GM19372 (cell line): ENCODE data around the gene AFAP1L2.

ENCODE experiments used
- ATAC-seq: cut with Tn5 transposase; IDR thresholded peaks from one replicate; pipeline ENCODE4 v1.9.1; 2021; ENCODE audit warnings: mild to moderate bottlenecking, low read depth, moderate library complexity; ENCODE audit not compliant: unreplicated experiment

AFAP1L2 gene

DNA sequence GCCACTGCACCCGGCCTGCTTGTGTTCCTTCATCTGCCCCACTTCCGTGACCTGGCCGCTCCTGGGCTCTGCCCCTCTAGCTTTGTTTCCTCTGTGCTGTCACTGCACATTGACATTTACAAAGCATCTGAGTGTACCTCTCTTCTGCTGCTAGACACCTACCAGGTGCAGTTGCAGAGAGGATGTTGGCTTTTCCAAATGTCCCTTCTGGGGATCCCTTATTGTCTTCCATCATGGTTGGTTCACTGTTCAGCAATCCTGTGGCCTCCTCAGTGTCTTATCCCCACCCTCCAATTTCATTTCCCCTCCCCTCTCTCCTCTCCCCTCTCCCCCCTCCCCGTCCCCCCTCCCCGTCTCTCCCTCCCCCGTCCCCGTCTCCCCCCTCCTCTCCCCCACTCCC, 151.4 kb downstream of the AFAP1L2 start:
- ATAC-seq = no peak

DNA sequence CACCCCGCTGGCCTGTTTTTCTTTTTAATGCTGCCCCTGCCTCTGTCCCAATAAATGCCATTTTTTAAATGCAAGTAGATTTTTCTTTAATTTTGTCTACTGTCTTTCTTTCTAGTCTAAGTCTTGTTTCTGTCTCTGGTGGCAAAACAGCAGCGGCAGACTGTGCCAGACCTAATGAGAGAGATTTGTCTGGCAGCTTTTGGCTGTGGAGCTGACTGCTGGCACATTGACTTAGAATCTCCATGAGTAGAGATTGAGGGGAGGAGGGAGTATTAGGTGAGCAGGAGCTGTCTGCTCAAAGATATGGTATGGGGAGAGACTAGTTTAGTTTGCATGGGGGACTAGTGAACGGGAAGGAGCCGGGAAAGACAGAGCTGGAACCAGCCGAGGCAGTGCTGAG, 152.2 kb downstream of the AFAP1L2 start:
- ATAC-seq = no peak

DNA sequence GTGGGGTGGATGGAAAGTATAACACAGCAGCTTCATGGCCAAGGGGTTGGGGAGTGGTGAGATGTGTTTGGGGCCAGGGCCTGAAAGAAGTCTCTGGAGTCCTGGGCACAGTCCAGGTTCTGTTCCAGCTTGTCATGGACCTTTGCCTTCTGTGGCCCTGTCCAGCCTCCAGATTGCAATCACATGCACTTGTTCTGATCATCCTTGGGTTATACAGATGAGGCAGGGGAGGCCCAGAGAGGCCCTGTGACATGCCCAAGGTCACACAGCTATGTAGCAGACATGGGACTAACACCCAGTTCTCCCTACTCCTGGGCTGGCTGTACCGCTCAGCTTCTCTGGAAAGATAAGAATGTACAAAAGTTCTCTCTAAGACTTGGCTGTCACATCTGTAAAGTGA, 153.6 kb downstream of the AFAP1L2 start:
- no peak for ATAC-seq

DNA sequence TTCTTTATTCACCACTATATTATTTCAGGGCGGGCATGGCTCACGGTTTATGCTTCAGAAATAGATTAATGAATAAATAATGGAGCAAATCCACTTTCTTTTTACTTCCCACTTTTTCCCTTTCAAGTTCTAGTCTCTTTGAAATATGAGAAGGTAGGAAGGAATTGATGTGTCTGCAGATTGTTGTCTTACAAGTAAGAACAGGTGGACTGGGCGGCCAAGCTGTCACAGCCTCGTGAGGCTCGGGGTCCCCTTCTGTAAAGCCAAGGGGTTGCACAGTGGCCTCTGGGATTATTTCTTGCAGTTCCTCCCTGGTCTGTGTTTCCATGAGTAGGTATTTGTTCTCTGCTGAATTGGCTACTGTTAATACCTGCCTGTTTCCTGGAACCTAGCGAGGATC, 154.1 kb downstream of the AFAP1L2 start:
- ATAC-seq = no peak

DNA sequence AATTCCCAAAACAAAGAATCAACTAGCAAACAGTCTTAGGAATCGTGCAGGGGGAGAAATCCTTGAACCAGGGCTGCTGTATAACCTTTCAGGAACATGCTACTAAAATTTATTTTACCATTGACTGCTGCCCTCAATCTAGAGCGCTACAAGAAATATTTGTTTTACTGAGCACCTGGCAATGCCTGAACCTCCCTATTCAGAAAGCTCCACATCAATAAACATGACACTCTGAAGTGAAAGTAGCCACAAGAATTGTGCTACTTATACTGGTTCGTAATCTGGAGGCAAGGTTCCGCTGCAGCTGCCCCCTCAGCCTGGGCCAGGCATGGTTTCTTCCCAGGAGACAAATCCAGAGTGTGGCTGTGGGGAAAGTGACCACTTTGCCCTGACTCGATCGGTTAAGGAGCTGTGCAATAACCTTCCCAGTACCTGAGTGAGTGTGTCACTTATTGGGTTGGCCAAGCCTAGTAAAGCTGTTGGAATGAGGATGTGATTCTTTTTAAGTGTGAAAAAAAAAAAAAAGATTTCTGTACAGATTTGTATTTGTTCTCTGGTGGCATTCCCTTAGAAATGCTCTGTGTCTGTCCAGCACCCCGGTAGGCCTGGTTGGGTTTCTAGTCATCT, 157.5 kb downstream of the AFAP1L2 start:
- ATAC-seq = no peak

DNA sequence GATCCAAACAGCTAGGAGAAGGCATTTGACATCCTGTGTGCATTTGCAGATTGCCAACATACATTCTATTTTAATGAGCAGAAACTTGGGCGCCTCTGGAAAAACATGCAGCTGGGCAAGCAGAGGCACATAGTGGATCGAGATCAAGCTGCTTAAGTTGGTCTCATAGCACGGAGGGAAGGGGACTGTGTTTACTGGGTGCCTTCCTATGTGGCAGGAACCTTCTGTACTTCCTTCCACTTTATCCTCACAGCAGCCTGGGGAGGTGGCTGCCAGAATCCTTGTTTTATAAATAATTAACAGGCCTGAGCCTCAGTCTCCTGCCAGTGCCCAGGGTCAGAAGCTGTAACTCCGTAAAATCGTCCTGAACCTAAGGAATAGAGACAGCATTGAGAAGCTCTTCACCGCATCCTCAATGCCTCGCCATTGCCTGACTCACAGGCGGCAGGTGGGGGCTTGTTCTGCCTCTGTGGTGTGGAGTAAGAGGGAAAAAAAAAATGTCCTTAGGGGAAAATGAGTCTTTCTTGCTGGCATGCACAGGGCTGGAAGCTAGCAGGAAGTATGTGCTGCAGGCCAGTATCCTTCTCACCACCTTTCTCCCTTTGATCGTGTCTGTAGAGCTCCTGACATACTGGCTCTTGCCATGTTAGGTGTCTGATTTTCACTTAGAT, 159.0 kb downstream of the AFAP1L2 start:
- no peak for ATAC-seq
